KMS-11 (cell line): ENCODE data around the gene GRIA4.

Experiments used
- H2AFZ ChIP-seq: fragments of 200-600 bp; sonication (generic); 2 replicates; pipeline ENCODE4 v1.6.1; 2016; ENCODE audit warnings: antibody characterized with exemption, mixed run types, low read depth
- H3K27ac ChIP-seq: fragments of 200-600 bp; sonication (generic); 2 replicates; pipeline ENCODE4 v1.6.1; 2016; ENCODE audit warnings: mild to moderate bottlenecking, mixed run types
- H3K27me3 ChIP-seq: fragments of 200-600 bp; sonication (generic); 2 replicates; pipeline ENCODE4 v1.6.1; 2017; ENCODE audit warnings: mild to moderate bottlenecking, low read depth, mixed run types, moderate library complexity; ENCODE audit not compliant: insufficient read depth
- H3K36me3 ChIP-seq: fragments of 200-600 bp; sonication (generic); 2 replicates; pipeline ENCODE4 v1.6.1; 2017; ENCODE audit warnings: mild to moderate bottlenecking, mixed run types; ENCODE audit not compliant: insufficient read depth
- H3K4me1 ChIP-seq: fragments of 200-600 bp; sonication (generic); 2 replicates; pipeline ENCODE4 v1.6.1; 2016; ENCODE audit warnings: mild to moderate bottlenecking, low read depth, mixed run types; ENCODE audit not compliant: poor library complexity, severe bottlenecking
- H3K4me2 ChIP-seq: fragments of 200-600 bp; sonication (generic); 2 replicates; pipeline ENCODE4 v1.7.0; 2016; ENCODE audit warnings: mild to moderate bottlenecking, mixed run types
- H3K4me3 ChIP-seq: fragments of 200-600 bp; sonication (generic); IDR thresholded peaks from 2 replicates; pipeline ENCODE4 v1.6.1; 2017; ENCODE audit warnings: low read depth, low read length, mixed read lengths; ENCODE audit not compliant: insufficient read depth
- H3K79me2 ChIP-seq: fragments of 200-600 bp; sonication (generic); 2 replicates; pipeline ENCODE4 v1.6.1; 2016; ENCODE audit warnings: low read depth, mixed run types; ENCODE audit not compliant: insufficient read depth
- H3K9ac ChIP-seq: fragments of 200-600 bp; sonication (generic); 2 replicates; pipeline ENCODE4 v1.6.1; 2016; ENCODE audit warnings: mild to moderate bottlenecking, mixed run types
- H4K20me1 ChIP-seq: fragments of 200-600 bp; sonication (generic); 2 replicates; pipeline ENCODE4 v1.6.1; 2016; ENCODE audit warnings: mild to moderate bottlenecking, mixed run types; ENCODE audit not compliant: insufficient read depth
- TF ChIP-seq, protein P1 (sequence below): fragments of 200-600 bp; sonication (generic); conservative IDR thresholded peaks from 2 replicates; pipeline ENCODE4 v1.6.1; 2017; ENCODE audit warnings: low read depth, mild to moderate bottlenecking, antibody characterized with exemption, low read length, moderate library complexity, mixed read lengths

GRIA4 gene

DNA sequence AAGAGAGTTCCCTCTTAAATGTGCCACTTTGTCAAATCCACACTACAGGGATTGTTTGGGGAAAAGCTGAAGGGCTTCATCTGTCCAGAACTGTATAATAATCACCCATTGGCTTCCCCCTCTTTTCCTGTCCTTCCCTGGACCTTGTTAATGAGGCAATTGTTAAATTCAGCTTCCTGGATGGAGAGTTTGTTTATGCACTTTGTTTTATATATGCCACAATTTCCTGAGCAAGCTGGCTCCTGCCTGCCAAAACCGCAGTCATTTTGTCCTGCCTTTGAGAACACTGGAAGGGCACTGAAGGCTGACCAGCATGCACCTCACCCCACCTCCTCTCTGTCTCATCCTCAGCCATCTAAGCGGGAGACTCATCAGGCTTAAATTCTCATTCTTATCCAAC, 325.9 kb downstream of the GRIA4 start:
- Histone ChIP-seq H3K9ac (no peak overlapping the region), H3K4me3 (no peak overlapping the region), H3K4me1 (no peaks in the 10 kb centered on the region), H4K20me1 (no peaks in the 10 kb centered on the region), H2AFZ (no peak overlapping the region), H3K27me3 (no peaks in the 10 kb centered on the region), H3K36me3 (no peaks in the 10 kb centered on the region), H3K4me2 (no peak overlapping the region), H3K27ac (no peak overlapping the region), H3K79me2 (no peaks in the 10 kb centered on the region)
- TF ChIP-seq, protein P1, sequence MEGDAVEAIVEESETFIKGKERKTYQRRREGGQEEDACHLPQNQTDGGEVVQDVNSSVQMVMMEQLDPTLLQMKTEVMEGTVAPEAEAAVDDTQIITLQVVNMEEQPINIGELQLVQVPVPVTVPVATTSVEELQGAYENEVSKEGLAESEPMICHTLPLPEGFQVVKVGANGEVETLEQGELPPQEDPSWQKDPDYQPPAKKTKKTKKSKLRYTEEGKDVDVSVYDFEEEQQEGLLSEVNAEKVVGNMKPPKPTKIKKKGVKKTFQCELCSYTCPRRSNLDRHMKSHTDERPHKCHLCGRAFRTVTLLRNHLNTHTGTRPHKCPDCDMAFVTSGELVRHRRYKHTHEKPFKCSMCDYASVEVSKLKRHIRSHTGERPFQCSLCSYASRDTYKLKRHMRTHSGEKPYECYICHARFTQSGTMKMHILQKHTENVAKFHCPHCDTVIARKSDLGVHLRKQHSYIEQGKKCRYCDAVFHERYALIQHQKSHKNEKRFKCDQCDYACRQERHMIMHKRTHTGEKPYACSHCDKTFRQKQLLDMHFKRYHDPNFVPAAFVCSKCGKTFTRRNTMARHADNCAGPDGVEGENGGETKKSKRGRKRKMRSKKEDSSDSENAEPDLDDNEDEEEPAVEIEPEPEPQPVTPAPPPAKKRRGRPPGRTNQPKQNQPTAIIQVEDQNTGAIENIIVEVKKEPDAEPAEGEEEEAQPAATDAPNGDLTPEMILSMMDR = no peak

DNA sequence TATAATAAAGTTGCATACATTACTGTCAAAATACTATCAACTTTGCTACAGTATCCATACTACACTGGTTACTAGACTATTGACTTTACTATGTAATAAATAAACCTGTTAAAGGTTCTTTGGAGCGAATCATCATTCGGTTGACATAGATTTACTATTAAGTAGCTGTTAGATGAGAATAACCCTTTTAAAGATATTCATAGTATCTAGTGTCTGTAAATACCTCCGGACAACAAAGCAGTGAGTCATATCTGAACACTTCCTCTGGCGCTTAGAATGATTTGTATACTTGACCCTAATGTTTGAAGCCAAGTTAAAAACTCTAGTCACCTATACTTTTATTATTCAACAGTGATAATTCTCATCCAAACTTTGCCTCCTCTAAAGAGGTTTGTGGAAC, 327.5 kb downstream of the GRIA4 start:
- H3K4me1 ChIP-seq = no peaks in the 10 kb centered on the region
- no peaks in the 10 kb centered on the region for H3K79me2 ChIP-seq
- no peak overlapping the region for H2AFZ ChIP-seq
- H3K4me3 ChIP-seq = no peak overlapping the region
- no peak overlapping the region for H3K9ac ChIP-seq
- H4K20me1 ChIP-seq = no peaks in the 10 kb centered on the region
- H3K4me2 ChIP-seq = no peak overlapping the region
- no peaks in the 10 kb centered on the region for H3K27me3 ChIP-seq
- TF ChIP-seq, protein P1 = no peak
- H3K27ac ChIP-seq = no peak overlapping the region
- H3K36me3 ChIP-seq = no peaks in the 10 kb centered on the region

GRCh38 chr11:105937738-105938137, 327.9 kb downstream of the GRIA4 start:
- no peaks in the 10 kb centered on the region for H3K4me1 ChIP-seq
- H2AFZ ChIP-seq = no peak overlapping the region
- TF ChIP-seq, protein P1 = no peak
- no peak overlapping the region for H3K27ac ChIP-seq
- no peaks in the 10 kb centered on the region for H4K20me1 ChIP-seq
- no peaks in the 10 kb centered on the region for H3K27me3 ChIP-seq
- no peak overlapping the region for H3K4me3 ChIP-seq
- H3K36me3 ChIP-seq = no peaks in the 10 kb centered on the region
- no peaks in the 10 kb centered on the region for H3K79me2 ChIP-seq
- H3K4me2 ChIP-seq = no peak overlapping the region
- no peak overlapping the region for H3K9ac ChIP-seq

DNA sequence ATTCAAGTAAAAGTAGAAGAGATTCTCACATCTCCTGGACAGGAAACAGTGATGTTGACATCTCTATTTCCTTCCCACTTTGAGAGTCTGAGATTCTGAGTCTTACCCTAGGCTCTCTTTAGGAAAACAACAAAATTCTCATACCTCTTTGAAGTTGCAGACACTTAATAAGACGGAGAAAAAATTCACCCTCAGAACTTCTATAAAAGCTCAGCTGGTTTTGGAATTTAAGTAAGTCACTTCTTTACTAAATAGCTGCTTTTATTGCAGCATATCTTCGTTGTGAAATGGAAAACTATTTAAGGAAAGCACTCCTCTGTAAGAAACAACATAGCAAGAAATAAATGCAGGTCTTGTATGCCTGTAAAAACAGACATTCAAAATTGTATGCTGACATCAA, 333.0 kb downstream of the GRIA4 start:
- Histone ChIP-seq H3K79me2 (no peaks in the 10 kb centered on the region), H3K36me3 (no peaks in the 10 kb centered on the region), H3K4me3 (no peak overlapping the region), H3K4me1 (no peaks in the 10 kb centered on the region), H2AFZ (no peak overlapping the region), H3K9ac (no peak overlapping the region), H3K27me3 (no peaks in the 10 kb centered on the region), H3K27ac (no peak overlapping the region), H3K4me2 (no peak overlapping the region), H4K20me1 (no peaks in the 10 kb centered on the region)
- TF ChIP-seq, protein P1 = no peak
